ENCODE data around the gene PCDHGB7.

GRCh38 chr5:141427783-141428426 is 10.4 kb downstream of the PCDHGB7 start:
- no peak for TF ChIP-seq CTCF (IDR thresholded peaks at IDR 0.05)
- no peak for TF ChIP-seq POLR2A (IDR thresholded peaks at IDR 0.05)

Data from uterus (tissue), 2 donors.